ACHN (cell line): ENCODE measurements around the gene RAB6B.
"Not testable (repeated sequence)": the region's sequence is repeated elsewhere in the genome, so short reads cannot be mapped to it uniquely, and the experiment has no call there.

Source experiments
- DNase-seq: peaks from one replicate; pipeline ENCODE4 v3.0.0-alpha.2; 2015
- in situ Hi-C: cut with HindIII; loops from 2 replicates; pipeline ENCODE4 v1.10.0; 2017; ENCODE audit warnings: low sequenced_read_pairs, low pct_ligation_motif_present, low pct_unique_long_range_greater_than_20kb

RAB6B gene

DNA sequence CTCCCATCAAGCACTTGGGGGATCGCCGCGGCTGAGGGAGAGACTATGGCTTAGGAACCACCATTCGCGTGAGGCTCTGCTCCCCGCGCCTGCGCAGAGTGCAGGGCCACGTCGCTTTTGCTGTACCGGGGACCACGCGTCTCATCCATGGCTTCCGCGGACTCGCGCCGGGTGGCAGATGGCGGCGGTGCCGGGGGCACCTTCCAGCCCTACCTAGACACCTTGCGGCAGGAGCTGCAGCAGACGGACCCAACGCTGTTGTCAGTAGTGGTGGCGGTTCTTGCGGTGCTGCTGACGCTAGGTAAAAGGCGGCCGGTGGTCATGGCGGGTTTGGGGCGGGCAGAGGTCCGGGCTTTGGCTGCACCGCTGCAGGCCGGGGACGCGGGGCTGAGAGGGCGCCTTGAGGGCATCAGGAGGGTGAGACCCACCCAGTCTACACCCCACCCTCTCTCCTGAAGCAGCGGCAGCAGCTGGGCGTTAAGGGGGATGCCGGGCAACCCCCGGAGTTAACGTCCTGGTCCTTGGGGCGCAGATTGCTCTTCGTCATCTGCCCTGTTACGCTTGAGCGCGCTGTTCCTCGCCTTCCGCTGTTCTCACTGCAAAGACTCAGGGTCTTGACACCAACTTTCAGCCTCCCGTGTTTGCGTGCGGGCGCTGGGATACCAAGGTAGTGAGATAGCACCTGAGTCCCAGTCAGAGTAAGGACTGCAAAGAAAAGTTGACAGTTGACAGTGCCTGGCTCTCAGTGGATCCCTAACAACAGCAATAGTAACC lies 89.8 kb downstream of the RAB6B start, which contains the start of gene SRPRB:
Gene SRPRB (plus strand): TSS at position 114 of the 774 bp plus-strand sequence. CDS start 34 bp downstream, at position 148.
- DNase-seq: peak; percentile 89
- in situ Hi-C loops: no loop called here

DNA sequence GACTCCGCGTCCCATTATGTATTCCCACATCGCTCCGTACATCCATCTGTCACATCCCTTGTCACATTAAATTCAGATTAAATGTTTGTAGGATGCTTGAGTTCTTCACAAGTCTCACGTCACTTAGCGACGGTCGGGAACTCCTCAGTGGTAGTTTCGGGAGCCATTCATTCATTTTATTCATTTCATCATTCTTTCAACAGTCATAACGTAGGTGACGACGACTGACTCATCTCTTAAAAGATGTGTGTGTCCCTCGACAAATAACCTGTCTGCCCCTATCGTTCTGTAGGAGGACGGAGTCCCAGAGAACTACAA lies 90.3 kb downstream of the RAB6B start:
- no peak for DNase-seq
- in situ Hi-C loops: no loop called here

DNA sequence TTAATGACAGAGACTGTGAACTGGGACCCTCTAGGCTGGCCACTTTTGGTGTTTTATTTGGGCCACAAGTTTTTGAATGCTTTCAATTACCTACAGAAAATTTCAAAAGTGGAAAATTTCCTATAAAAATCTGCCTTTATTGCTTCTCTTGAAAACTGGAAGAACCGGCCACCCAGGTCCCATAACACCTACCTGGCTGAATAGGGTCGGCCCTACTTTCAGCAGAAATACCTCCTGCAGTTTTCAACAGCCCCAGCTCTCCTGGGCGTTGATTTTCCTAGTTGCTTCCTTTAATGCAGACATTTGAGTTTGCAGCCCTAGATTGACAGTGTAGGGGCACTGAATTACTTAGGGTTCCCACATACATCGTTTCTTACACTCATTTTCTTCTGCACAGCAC lies 90.8 kb downstream of the RAB6B start:
- in situ Hi-C loops: no loop called here
- no peak for DNase-seq

DNA sequence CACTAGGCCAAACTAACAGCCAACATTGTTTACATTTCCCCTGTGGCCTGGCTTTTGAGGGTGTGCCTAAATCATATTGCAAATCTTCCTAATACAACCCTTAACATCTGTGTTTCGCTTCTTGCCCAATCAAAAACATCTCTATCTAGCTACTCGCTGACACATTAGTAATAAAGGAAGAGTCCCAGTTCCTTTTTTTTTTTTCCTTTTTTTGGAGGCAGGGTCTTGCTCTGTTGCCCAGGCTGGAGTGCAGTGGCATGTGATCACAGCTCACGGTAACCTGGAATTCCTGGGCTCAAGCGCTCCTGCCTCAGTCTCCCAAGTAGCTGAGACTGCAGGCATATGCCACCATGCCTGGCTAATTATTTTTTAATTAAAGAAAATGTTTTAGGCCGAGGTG lies 92.2 kb downstream of the RAB6B start:
- DNase-seq: no peak
- in situ Hi-C loops: no loop called here

DNA sequence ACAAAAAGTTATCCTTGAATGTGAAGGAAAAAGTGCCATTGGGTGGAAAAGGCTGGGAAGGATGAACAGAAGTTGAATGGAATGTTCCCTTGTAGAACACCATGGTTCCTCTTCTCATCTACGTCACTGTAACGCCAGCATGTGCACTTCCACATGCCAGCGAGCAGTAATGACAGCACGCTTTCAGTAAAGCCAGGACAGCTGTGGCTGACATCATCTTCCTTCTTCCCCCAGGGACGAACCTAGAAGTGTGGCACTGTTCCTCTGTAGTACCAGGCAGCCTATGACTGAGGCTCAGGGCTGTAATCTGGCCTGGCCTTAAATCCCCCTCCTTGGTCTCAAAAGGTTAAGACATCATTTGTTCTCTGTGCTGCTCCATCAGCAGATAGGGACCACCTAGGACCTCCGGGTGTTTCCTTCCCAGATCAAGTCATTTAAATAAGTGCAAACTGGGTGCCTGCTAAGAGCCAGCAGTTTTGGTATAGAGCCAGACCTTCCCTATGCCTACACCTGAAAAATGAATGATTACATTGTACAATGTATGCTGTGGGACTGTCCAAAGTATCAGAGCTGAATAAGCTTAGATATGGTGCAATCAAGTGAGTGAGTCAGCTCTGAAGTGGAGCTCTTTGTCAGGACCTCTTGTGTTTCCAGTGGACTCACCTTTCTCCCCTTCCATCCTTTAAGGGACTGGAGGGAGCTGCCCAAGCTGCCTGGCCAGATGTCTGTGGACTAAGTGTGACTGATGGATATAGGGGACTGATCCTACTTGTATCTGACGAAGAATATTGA lies 95.7 kb downstream of the RAB6B start:
- in situ Hi-C loops: no loop called here
- DNase-seq: no peak

DNA sequence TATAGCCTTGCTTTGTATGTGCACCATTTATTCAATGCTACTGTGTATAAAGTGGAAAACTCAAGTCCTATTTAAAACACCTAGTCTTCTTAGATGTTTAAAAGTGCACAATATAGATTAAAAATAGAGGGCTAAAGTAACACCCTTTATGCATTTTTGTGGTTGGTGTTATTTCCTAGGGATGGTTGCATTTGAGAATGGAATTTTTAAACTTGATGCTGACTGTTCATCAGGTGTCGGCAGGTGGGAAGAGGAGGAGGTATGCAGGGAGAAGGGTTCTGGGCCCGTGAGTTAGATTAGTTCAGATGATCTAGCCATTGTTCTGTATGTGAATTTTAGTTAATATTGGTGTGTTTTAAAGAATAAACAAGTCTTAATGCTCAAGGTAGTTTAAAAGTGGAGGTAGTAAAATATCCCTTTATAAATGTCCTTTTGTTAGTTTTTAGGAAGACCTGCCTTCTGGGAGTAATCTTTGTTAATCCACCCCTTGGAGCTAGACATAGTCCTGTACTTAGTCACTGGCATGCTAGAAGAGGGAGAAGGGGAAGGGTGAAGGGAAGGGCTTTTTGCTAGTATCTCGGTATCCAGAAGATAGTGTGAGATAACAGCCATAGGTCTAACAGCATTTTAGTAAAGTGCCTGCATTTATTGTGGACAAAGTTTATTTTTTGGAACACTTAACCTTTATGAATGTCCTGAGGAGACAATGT lies 98.1 kb downstream of the RAB6B start:
- in situ Hi-C loops: no loop called here
- no peak for DNase-seq

DNA sequence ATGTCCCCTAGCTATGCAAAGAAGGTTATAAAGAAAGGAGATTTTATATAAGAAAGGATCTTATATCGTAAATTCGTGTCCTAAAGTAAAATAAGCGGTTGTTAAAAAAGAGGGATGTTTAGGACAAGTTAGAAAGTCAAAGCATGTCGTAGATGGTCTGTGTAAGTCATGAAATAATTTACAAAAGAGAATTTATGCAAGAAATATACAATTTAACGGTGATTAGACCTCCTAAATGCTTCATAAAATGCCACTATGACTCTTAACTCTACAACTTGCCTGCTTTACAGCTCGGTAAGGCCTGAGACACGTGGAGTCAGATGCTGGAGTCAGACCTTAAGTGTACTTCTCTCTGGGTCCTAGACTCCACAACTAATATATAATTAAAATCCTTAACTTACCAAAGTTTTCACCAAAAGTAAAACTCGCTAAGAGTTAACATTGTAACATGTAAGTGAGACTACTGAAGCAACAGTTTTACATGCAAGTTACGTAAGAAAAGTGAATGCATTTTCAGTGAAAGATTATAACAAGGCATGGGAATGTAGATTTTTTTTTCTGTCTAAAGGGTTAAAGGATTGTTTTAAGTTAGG lies 103.4 kb downstream of the RAB6B start:
- in situ Hi-C loops: no loop called here

DNA sequence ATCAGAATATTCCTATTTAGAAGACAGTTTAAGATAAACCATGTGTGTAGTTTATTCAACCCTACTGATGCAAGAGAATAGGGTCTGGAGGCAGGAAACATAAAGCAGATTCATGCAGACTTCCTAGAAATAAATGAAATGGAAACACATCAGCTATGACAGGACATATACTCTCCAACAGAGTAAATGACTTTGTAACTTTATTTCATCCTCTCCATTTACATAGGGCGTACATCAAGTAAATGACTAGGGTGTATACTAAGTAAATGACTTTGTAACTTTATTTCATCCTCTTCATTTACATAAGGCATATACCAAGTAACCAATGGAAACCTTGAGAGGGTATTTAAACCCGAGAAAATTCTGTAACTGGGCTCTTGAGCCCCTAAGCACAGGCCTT lies 107.7 kb downstream of the RAB6B start:
- DNase-seq: no peak
- in situ Hi-C loops: no loop called here

More for the DNA sequence above, 103.4 kb downstream of the RAB6B start:
- peak; percentile 4 for DNase-seq

DNA sequence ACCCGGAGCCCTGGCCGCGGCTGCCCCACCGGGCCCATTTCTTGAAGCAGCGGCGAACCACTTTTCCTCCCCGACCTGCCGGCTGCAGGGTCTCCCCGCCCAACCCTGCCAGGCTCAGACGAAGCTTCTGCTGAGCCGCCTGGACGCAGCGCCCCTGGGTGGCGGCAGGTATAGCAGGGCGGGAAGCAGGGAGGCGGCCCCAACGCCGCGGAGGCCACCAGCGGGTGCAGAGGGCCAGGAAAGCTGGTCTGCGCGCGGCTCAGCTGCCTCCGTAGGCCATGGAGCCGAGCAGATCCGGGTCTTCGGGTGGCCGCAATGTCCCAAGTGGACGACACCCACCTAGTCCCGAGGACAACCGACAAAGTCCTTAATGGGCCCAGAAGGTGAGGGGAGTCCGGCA lies 111.9 kb downstream of the RAB6B start:
- no peak for DNase-seq
- in situ Hi-C loops: no loop called here

DNA sequence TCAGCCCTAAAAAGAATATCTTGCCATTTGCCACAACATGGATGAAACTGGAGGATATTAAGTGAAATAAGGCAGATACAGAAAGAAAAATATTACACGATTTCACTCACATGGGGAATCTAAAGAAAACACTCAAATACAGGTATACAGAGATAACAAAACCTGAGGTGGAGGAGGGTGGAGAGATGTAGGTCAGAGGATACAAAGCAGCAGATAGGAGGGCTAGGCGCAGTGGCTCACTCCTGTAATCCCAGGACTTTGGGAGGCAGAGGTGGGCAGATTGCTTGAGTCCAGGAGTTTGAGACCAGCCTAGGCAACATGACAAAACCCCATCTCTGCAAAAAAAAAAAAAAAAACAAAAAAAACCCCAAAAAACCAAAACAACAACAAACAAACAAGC lies 113.2 kb downstream of the RAB6B start:
- no peak for DNase-seq
- in situ Hi-C loops: no loop called here

DNA sequence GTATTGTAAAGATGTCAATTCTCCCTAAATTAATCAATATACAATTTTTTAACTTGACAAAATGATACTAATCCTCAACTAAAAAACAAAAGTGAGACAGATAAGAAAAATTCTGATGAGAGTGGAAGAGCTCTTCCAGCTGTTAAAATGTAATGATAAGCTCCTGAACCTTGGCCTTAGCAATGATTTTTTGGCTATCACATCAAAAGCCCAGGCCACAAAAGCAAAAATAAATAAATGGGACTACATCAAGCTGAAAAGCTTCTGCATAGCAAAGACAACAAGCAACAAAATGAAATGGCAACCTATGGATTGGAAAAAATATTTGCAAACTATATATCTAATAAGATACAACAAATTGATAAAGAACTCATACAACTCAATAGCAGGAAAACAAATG lies 114.1 kb downstream of the RAB6B start:
- in situ Hi-C loops: no loop called here
- DNase-seq: no peak

DNA sequence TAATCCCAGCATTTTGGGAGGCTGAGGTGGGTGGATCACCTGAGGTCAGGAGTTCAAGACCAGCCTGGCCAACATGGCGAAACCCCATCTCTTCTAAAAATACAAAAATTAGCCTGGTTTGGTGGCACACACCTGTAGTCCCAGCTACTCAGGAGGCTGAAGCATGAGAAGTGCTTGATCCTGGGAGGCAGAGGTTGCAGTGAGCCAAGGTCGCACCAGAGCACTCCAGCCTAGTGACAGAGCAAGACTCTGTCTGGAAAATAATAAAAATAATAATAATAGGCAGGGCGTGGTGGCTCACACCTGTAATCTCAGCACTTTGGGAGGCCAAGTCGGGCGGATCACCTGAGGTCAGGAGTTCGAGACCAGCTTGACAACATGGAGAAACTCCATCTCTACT lies 114.9 kb downstream of the RAB6B start:
- DNase-seq, in situ Hi-C loops: not testable (repeated sequence)

DNA sequence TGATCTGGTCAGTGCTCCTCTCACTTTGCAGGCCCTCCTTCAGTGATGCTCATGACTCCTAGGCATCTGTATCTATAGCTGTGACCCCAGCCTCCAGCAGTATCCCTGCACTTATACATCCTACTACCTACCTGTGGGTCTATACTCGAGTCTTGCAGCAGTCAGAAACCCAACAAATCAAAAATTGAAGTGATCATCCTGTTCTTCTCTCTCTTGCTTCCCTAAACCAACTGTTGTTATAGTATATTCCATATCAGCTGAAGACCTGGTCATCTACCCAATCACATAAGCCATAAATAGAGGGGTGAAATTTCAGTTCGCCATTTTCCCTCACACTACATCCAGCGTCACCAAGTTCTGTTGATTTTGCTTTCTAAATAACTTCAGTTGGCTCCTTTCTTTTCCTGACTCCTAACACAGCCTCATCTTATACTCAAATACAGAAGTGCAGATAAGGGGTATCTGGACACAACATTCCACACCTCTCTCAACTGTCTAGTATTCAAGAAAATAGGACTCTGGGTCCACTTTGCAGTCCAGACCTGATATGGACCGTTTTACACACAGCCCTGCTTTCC lies 116.0 kb downstream of the RAB6B start:
- DNase-seq: no peak
- in situ Hi-C loops: no loop called here

DNA sequence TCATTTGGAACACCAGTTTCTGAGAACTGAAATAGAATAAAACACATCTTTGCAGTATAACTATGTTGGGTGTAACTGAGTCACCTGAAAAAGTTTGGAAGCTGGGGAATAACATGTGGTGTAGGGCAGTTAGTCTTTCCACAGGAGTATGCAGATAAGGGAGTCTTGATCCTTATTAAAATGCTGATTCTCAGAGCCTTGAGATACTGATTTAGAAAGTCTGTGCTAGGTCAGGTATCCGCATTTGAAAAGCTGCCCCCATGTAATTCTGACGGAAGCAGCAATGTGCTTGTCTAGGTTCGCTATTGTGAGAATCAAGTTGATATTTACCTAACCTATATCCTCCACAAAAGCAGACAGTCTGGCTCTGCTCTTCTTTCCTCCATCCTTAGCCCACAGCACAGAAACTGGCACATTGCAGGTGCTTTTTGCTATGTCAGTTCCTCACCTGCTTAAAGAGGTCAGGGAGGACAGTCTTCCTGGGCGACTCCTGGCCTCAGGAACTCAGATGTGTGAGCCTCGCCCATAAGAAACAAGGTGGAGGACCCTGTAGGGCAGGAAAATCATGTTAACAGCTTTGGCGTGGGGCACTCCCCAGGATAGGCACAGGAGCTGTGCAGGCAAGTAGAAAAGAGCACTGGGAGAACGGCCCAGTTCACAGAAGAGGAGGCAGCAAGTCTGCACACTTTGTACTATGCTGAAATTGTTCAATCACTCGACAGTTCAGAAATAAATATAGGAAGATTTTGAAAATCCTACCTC lies 117.7 kb downstream of the RAB6B start:
- DNase-seq: no peak
- in situ Hi-C loops: no loop called here

DNA sequence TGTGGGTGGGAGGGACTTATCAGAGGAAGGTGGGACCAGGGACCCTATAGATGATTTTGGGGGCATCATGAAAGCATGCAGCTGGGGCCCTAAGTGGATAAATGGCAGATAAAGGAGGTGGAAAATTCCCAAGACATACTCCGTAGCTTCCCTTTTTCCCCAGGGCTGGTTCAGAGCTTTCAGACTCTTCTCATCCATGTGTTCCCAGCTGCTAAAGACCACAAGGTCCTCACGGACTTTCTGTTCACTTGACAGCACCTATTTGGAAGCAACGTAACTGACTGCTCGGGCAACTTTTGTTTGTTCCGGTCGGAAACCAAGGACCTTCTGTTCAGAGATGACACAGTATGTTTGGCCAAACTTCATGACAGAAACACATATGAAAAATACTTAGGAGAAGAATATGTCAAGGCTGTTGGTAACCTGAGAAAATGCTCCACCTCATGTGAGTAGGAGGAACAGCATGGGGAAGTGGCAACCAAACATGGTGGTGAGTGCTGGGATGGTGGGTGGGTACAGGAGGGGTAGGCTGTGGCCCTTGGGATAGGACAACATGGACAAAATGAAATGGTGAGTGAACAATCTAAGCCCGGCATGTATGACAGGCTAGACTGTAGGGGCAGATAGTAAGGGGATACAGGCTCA lies 118.8 kb downstream of the RAB6B start:
- in situ Hi-C loops: no loop called here
- DNase-seq: no peak

DNA sequence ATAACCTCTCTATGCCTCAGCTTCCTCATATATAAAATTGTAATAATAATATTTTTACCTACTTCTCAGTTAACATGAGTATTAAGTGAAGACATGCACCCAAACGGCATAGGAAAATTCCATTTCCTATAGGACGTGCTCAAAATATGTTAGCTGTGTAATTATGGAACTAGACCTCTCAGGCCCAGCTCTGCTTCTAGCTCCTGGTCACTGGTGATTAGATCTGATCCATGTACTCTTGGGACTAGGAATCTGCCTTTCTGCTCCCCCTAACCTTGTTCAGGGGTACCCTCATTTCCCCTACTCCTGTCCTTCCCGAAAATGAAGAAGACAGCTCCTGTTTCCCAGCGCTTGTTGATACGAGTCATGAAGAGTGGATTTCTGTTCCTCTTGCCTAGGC lies 119.8 kb downstream of the RAB6B start:
- no peak for DNase-seq
- in situ Hi-C loops: no loop called here

DNA sequence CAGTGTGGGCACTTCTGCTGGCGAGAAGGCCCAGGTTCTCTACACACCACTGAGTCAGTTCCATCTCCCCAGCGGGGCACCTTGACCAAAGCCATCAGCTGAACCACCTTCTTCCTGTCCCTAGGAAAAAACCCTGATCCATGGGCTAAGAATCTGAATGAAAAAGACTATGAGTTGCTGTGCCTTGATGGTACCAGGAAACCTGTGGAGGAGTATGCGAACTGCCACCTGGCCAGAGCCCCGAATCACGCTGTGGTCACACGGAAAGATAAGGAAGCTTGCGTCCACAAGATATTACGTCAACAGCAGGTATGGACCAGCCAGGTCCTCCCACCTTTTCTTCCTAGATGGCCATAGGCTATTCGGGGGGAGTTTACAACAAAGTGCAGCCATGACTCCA lies 120.4 kb downstream of the RAB6B start:
- in situ Hi-C loops: no loop called here
- no peak for DNase-seq
